NCI-H82 treated with DMSO at 0.1 percent for 48 hours (cell line): ENCODE data around the gene HMOX2.

ENCODE experiments used
- DNase-seq: peaks from one replicate; lab custom pipeline; 2025; ENCODE audit not compliant: unreplicated experiment; lab: John Stamatoyannopoulos, UW

The HMOX2 gene

GRCh38 chr16:4475880-4476788, at the start of gene HMOX2:
TSS of gene HMOX2 (plus strand) at chr16:4476398. CDS start at chr16:4505525, 29,127 bp downstream.
- peak; percentile 81 for DNase-seq

- DNase-seq: no peak
Measured at GRCh38 chr16:4426722-4427372, 49.4 kb upstream of the HMOX2 start.

GRCh38 chr16:4428500-4428899, 47.7 kb upstream of the HMOX2 start:
- no peak for DNase-seq

GRCh38 chr16:4431023-4431422, 45.2 kb upstream of the HMOX2 start:
- DNase-seq: no peak

GRCh38 chr16:4433228-4433627, 43.0 kb upstream of the HMOX2 start:
- DNase-seq: no peak

- no peak for DNase-seq
Measured at GRCh38 chr16:4433914-4434787, 42.0 kb upstream of the HMOX2 start.

- no peak for DNase-seq
Measured at GRCh38 chr16:4435337-4436067, 40.7 kb upstream of the HMOX2 start.

- DNase-seq: no peak
Measured at GRCh38 chr16:4437366-4437765, 38.8 kb upstream of the HMOX2 start.

- no peak for DNase-seq
Measured at GRCh38 chr16:4442371-4442770, 33.8 kb upstream of the HMOX2 start.

- no peak for DNase-seq
Measured at GRCh38 chr16:4443271-4443670, 32.9 kb upstream of the HMOX2 start.

GRCh38 chr16:4443986-4444385, 32.2 kb upstream of the HMOX2 start:
- no peak for DNase-seq

GRCh38 chr16:4450430-4450829, 25.8 kb upstream of the HMOX2 start:
- DNase-seq: no peak

- DNase-seq: no peak
Measured at GRCh38 chr16:4450931-4451519, 25.2 kb upstream of the HMOX2 start.

GRCh38 chr16:4452674-4453073, 23.5 kb upstream of the HMOX2 start:
- no peak for DNase-seq

- no peak for DNase-seq
Measured at GRCh38 chr16:4454623-4455022, 21.6 kb upstream of the HMOX2 start.

GRCh38 chr16:4455081-4455480, 21.1 kb upstream of the HMOX2 start:
- DNase-seq: no peak

GRCh38 chr16:4455951-4456350, 20.2 kb upstream of the HMOX2 start:
- no peak for DNase-seq

- DNase-seq: no peak
Measured at GRCh38 chr16:4460936-4461249, 15.3 kb upstream of the HMOX2 start.

- peak; percentile 52 for DNase-seq
Measured at GRCh38 chr16:4461250-4462085, 14.7 kb upstream of the HMOX2 start.
